Kidney (tissue), 14 donors: ENCODE results near the gene CNGA4. TPM values are rescaled to one million over a fixed set of nuclear protein-coding genes. Genes with fewer than 3 reads are reported as not detected.

Source experiments
- DNase-seq, 5 donors: peaks; one replicate each; pipeline ENCODE4 v3.0.0-alpha.2; 2013 to 2020
- FAIRE-seq: peaks from 2 replicates; lab custom pipeline; 2012; peaks lifted over from hg19 to GRCh38; lab: Jason Lieb, UNC
- H3K27ac ChIP-seq, 2 donors: one replicate each; pipeline ENCODE4 v1.7.0; 2013; ENCODE audit warnings: low read depth in 2 of 2, low read length in 2 of 2, inconsistent platforms in 1 of 2
- H3K27me3 ChIP-seq: one replicate; pipeline ENCODE4 v1.7.1; 2013; ENCODE audit warnings: low read length, inconsistent platforms; ENCODE audit not compliant: control insufficient read depth, insufficient read depth
- H3K36me3 ChIP-seq, 3 donors: one replicate each; pipeline versions ENCODE4 v1.7.0 to v1.7.1; 2013; ENCODE audit warnings: low read length in 3 of 3, control low read depth in 1 of 3, inconsistent platforms in 1 of 3; ENCODE audit not compliant: insufficient read depth in 3 of 3, control insufficient read depth in 2 of 3
- H3K4me1 ChIP-seq, 3 donors: one replicate each; pipeline versions ENCODE4 v1.7.0 to v1.7.1; 2013; ENCODE audit warnings: low read length in 3 of 3, inconsistent platforms in 1 of 3, low read depth in 1 of 3; ENCODE audit not compliant: control insufficient read depth in 2 of 3, insufficient read depth in 2 of 3
- H3K4me3 ChIP-seq, 3 donors: one replicate each; pipeline versions ENCODE4 v1.7.0 to v1.8.1; 2013; ENCODE audit warnings: low read length in 3 of 3, control low read depth in 1 of 3, inconsistent platforms in 1 of 3
- H3K9ac ChIP-seq, 3 donors: one replicate each; pipeline versions ENCODE4 v1.7.0 to v1.7.1; 2013; ENCODE audit warnings: low read length in 3 of 3, control low read depth in 1 of 3, inconsistent platforms in 1 of 3
- H3K9me3 ChIP-seq, 3 donors: one replicate each; pipeline versions ENCODE4 v1.7.0 to v1.7.1; 2013; ENCODE audit warnings: low read length in 3 of 3, control low read depth in 1 of 3, inconsistent platforms in 1 of 3; ENCODE audit not compliant: control insufficient read depth in 2 of 3, insufficient read depth in 1 of 3
- intact Hi-C: fragments of 100-400 bp; cut with DNase I; formaldehyde crosslinking; loops from one replicate; pipeline ENCODE4 v1.11.1; 2022
- polyA plus RNA-seq: library from polyadenylated mRNA; stranded (reverse); fragments of 350-450 nt; fragmentation: Illumina TruSeq; extraction: RNeasy Lipid Tissue Mini Kit (QIAGEN cat#74804); gene quantifications from one replicate; pipeline ENCODE4 v1.2.3, GENCODE V29; 2014; ENCODE audit warnings: low read depth, low replicate concordance; ENCODE audit not compliant: insufficient read depth
- total RNA-seq: library from RNA; stranded (reverse); fragmentation: NEBNext Ultra II Directional; extraction: Animal tissue kit (Norgen Biotek cat#: 25700); gene quantifications from one replicate; pipeline ENCODE4 v1.2.1, GENCODE V29; 2021
- TF ChIP-seq, protein P1 (sequence below): IDR thresholded peaks from 3 replicates; pipeline ENCODE4 v1.5.1; 2012; ENCODE audit warnings: mild to moderate bottlenecking, moderate library complexity, borderline replicate concordance; ENCODE audit not compliant: insufficient read depth; ENCODE audit errors: extremely low read depth
- donor health status: control.
- donor health status: control.
- donor health status: control.
- donor health status: control.
- donor health status: control.
- donor health status: DM: yes; HTN: yes; CAD: no.
- donor health status: Normal renal cell carcinoma (clear cell type).

CNGA4 gene
- total and polyA plus RNA-seq, 2 donors from 2014 or later, result 0.22 TPM; not detected in 1

DNA sequence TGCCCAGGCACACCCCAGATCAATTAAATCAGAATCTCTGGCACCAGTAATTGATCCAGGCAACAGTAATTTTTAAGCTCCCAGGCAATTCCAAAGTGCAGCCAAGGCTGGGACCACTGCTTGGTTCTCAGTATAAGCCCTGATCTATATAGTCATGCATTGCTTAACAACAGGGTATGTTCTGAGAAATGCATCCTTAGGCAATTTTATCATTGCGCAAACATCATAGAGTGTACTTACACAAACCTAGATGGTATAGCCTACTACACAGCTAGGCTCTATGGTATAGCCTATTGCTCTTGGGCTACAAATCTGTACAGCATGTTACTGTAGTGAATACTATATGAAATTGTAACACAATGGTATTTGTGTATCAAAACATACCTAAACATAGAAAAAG lies 34.2 kb upstream of the CNGA4 start:
- FAIRE-seq, result no peak
- no peak for DNase-seq
- Histone ChIP-seq H3K27ac (no peak overlapping the region), H3K9me3 (no peaks in the 10 kb centered on the region), H3K27me3 (no peaks in the 10 kb centered on the region), H3K9ac (no peak overlapping the region), H3K4me1 (no peaks in the 10 kb centered on the region), H3K36me3 (peaks cover 0 to 13% (median 5%) of the 10 kb centered on the region in 3 donors), H3K4me3 (no peak overlapping the region)
- TF ChIP-seq, protein P1, sequence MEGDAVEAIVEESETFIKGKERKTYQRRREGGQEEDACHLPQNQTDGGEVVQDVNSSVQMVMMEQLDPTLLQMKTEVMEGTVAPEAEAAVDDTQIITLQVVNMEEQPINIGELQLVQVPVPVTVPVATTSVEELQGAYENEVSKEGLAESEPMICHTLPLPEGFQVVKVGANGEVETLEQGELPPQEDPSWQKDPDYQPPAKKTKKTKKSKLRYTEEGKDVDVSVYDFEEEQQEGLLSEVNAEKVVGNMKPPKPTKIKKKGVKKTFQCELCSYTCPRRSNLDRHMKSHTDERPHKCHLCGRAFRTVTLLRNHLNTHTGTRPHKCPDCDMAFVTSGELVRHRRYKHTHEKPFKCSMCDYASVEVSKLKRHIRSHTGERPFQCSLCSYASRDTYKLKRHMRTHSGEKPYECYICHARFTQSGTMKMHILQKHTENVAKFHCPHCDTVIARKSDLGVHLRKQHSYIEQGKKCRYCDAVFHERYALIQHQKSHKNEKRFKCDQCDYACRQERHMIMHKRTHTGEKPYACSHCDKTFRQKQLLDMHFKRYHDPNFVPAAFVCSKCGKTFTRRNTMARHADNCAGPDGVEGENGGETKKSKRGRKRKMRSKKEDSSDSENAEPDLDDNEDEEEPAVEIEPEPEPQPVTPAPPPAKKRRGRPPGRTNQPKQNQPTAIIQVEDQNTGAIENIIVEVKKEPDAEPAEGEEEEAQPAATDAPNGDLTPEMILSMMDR, result no peak
- intact Hi-C loops, result no loop called here

DNA sequence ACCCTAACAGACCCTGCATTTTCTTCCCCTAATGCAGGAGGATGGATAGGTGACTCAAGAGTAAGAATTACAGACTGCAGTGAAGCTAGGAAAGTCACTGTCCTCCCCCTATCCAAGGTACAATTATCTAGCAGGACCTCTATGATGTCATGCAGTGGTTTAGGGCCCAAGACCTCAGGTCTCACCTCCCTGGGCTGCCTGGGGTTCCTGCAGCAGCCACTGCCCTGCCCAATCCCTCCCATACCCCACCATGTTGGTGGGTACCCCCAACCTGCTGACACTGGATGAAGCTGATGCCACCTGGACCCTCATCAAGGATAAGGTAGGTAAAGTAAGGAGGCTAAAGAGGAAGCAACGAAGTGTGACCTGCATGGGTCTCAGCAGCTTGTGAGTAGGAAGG lies 33.5 kb upstream of the CNGA4 start, which contains the start of gene C11orf42:
Gene C11orf42, plus strand, starts transcription at position 192 of the 400 bp plus-strand sequence. Its CDS starts 59 bp downstream, at position 251.
- DNase-seq (no peak), FAIRE-seq (no peak)
- Histone ChIP-seq H3K9ac (no peak within 1 kb of the TSS), H3K4me1 (no peaks in the 10 kb centered on the region), H3K4me3 (no peak within 1 kb of the TSS), H3K9me3 (no peaks in the 10 kb centered on the region), H3K27me3 (no peaks in the 10 kb centered on the region), H3K27ac (no peak within 1 kb of the TSS), H3K36me3 (peaks cover 0 to 13% (median 5%) of the 10 kb centered on the region in 3 donors)
- TF ChIP-seq, protein P1, result no peak
- intact Hi-C loops, result no loop called here

DNA sequence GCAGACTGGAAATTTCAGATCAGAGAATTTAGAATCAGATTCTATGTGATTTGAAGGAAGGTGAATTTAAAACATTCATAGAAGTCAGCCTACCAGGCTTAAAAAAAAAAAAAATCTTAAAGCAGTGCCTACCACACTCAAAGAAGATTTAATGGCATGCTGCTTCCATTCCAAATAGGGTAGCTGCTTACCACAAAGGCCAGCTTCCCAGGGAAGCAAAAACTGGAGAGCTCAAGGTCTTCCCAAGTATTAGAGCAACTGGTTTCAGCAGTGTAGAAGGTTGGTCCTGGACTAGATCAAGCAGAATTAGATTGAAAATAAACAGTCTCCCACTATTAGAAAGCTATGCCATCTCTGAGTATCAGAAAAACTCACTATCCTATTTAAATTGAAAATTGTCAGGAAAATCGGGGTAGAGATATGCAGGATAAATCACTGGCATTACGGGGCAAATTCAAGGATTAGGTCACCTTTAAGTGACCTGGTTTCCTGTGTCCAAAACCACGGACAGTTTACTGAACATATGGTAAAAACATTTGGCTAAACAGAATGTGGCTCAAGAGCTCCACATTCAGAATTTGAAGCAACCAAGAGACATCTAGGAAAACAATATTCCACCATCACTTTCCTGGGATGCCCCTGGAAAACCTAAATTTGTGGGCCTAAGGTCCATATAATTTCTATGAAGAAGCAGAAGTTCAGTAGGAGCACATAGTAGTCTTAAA lies 32.3 kb upstream of the CNGA4 start:
- no peak overlapping the region for H3K27ac ChIP-seq
- H3K9ac ChIP-seq, result no peak overlapping the region
- no peak for DNase-seq
- intact Hi-C loops, result no loop called here
- H3K27me3 ChIP-seq, result no peaks in the 10 kb centered on the region
- H3K4me1 ChIP-seq, result no peaks in the 10 kb centered on the region
- no peaks in the 10 kb centered on the region for H3K9me3 ChIP-seq
- peaks cover 0 to 21% (median 8%) of the 10 kb centered on the region in 3 donors for H3K36me3 ChIP-seq
- TF ChIP-seq, protein P1, result no peak
- FAIRE-seq, result no peak
- no peak overlapping the region for H3K4me3 ChIP-seq
